ENCODE measurements around the gene KCNJ10.

KCNJ10 gene

DNA sequence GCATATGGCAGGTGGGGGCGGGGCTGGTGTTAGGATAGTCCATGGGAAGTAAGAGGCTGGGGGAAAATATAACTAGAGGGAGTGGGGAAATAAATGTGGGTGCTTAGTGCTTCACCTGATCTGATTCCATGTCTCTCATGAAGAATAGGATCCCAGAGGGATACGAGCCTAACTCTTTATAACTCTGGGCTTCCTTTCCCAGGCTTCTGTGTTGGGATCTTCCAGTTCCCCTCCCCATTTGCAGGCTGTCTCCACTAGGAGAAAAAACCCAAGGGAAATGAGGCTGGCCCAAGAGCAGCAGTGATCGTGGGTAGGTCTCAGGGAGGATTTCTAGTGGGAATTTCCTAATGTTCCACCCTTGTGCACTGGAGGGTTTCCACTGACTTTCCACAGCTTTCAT is 13.0 kb upstream of the KCNJ10 start:
- DNase-seq: no peak

DNA sequence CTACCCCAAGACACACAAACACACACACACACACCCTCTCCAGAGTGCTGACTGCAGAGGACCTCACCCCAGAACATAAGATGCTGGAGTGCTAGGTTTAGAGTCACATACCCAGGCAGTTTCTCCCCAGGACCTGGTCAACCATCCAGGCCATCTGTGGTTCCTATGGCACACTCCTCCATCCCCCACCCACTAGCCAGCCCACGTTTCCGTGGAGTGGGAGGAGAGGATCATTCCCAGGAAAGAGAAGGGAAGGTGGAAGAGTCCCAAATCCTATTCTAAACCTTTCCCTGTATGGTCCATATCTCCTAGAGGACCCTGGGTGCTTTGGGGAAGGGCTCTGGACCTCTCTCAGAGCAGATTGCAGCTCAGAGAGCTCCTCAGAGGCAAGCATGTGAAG is 12.5 kb upstream of the KCNJ10 start:
- DNase-seq: no peak

DNA sequence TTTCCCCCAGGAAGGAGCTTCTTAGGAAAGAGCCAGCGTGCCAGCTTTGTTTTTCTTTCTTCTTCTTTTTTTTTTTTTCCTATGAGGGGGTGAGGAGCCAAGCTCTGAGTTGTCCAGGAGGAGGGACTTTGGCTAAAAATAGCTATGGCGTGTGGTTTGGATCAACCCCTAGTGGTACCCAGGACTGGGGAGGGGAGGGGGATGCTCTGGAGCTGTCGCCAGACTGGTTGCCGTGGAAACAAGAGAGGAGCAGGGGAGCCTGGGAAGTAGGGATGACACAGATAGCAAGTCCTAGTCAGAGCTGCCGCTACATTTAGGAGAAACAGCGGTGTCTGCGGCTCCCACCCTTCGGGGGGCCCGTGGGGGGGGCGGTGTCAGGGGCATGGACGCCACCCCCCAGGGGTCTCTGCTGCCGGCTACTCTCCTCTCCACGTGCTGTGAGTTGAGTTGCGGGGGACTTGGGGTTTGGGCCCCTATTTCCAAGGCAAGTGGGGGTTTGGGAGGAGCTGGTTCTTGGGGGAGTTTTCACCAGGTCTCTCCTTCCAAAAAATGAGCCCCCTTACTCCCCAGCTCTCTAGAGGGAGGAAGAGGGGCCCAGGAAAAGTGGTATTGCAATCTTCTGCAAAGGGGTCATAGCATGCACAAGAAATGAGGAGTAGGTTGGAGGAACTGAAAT is 11.4 kb upstream of the KCNJ10 start, which contains the start of gene KCNJ9:
KCNJ9 (plus strand) TSS at position 278 of the 676 bp plus-strand sequence. CDS start 2,493 bp downstream, outside the sequence.
- DNase-seq: no peak

DNA sequence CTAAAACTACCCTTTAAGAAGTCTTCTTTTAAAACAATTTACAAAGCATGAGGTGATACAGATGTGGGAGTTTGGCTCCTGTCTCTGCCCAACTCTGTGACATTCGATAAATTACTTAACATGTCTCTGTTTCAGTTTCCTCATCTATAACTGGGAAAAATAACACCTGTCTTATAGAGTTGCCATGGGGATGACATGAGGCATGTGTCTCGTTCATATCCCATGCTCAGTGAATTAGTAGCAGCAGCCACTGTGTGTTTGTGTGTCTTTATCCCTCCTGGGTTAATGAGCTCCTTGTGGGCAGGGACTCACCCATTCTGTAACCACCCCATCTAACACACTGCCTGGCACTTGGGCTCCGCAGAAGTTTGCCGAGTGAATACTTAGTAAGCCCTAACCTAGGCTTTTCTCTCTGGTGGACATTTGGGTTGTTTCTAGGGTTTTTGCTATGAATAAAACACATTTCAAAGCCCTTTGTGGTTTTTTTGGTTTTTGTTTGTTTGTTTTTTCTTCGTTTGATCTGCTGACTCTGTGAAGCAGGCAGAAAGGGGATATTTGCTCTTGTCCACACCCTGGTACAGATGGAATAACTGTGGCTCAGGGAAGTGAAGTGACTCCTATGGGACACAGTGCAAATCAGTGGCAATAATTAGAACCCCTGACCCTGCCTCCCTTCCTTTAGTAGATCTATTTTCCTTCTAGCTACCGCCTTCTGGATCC is 10.6 kb upstream of the KCNJ10 start:
- no peak for DNase-seq

DNA sequence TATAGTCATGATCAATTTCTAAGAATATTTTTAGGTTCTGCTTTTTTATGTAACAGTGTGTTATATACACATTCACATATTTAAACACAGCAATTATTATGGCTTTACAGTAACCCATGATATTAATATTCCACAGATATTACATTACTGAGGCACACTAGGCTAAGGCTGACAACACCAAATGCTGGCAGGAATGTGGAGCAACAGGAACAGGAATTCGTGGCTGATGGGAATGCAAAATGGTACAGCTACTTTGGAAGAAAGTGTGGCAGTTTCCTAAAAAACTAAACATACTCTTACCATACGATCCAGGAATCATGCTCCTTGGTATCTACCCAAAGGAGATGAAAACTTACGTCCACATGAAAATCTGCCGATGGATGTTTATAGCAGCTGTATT is 9.5 kb upstream of the KCNJ10 start:
- no peak for DNase-seq

DNA sequence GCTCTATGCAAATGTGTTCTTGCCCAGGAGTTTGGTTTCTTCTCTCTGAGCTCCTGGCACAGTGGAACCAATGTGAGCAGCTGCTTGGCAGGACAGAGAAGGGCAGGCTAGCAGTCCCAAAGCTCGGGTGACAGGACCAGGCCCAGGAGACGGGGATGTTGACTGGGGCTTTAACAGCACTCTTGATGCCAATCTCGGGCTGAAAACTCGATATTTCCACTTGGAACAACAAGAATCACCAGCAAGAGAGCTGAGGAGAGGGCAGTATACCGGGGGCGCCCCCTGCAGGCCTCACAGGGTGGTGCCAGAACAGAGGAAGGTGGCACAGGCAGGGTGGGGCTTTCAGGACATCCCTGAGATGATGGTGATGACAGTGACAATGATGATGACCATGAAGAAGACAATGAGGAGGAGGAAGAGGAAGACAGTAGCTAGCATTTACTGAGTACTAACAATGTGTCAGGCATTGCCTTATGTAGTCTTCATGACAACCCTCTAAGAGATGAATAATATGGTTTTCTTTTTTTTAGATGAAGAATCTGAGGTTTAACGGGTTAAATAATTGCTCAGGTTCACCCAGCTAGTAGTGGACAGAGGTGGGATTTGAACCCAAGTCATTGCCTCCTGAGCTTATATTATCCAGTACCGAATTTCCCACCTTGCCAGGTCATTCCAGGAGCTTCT is 8.7 kb upstream of the KCNJ10 start:
- DNase-seq: peak; percentile 41 to 47

DNA sequence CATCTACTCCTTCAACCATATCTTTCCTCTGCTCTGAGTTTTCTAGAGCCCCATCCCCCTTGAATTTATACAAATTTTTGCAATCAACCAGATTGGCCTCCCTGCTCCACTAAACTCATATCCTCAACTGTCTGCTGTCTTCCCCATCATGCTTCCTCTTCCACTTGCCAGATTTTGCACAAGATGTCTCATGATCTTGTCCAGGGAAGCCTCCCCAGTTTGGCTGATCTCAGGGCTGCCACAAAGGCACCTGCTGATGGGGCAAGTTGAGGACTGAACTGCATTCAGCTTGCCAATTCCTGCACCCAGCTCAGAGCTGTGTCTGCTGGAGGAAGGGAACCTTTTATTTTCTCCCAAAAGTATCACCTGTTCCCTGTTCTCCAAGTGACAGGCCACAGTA is 7.5 kb upstream of the KCNJ10 start:
- no peak for DNase-seq

DNA sequence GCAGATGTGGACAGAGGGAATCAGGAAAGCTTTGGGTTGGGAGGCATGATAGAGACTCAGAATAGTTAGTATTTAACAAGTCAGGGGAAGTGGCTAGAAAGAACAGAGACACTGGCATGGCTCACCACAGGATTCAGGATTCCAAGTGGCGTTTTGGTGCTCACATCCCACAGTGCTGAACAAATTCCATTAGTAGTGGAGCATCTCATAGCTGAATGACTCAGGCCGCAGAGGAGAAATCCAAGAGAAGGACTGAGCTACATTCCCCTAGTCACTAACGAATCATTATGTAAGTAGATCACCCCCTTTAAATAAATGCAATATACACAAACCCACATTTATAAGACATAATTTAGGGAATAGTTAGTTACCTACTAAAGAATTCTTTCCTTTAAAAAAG is 6.3 kb upstream of the KCNJ10 start:
- DNase-seq: no peak

DNA sequence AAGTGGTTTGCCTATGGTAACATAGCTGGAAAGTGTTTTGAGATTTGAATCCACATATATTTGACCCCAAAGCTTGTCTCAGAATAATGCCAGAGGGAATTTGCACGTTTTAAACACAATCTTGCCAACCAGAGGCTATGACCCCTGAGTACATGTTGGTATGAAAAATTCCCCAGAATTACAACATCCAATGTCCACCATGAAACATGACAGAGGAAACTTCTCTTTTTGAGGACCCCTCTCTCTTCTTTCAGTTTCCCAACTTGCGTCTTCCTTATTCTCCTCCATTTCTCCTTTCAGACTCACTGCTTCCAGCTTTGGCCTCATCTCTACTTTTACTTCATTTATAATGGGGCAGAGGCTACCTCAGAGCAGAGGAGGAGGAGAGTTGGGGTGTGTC is 5.9 kb upstream of the KCNJ10 start:
- no peak for DNase-seq

DNA sequence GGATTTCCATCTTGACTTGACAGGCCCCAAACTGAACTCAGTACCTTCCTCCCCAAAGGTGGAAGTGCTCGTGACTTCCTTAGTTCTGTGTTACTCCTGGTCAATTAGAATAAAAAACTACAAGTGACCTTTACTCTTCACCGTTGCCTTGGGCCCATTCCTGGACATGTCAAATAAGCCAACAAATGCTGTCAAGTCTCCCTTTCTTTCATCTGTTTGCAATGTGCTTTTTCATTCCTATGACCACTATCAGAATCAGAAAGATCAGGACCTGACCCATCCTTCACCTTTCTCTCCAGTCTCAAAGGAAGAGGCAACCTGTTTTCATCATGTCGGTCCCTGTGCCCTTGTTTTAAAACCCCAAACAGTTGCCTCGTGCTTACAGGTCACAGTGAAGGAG is 4.9 kb upstream of the KCNJ10 start:
- no peak for DNase-seq

DNA sequence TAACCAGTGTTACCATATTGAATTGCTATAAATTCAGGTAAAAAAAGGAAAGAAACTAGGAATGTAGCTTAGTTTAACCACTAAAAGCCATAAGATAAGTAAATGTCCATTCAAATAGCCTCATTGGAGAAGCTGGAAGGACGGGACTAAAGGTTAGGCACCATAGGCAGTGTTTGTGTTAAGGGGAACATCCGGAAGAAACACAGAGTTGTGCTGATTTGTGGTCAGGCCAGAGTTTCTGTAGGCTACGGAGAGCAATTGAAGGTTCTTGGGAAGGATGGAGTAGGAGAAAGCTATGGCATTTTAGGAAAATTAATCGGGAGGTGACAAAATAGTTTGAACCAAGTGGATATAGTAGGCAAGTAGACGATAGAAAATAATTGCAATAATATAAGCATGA is 1.3 kb upstream of the KCNJ10 start:
- DNase-seq: no peak

DNA sequence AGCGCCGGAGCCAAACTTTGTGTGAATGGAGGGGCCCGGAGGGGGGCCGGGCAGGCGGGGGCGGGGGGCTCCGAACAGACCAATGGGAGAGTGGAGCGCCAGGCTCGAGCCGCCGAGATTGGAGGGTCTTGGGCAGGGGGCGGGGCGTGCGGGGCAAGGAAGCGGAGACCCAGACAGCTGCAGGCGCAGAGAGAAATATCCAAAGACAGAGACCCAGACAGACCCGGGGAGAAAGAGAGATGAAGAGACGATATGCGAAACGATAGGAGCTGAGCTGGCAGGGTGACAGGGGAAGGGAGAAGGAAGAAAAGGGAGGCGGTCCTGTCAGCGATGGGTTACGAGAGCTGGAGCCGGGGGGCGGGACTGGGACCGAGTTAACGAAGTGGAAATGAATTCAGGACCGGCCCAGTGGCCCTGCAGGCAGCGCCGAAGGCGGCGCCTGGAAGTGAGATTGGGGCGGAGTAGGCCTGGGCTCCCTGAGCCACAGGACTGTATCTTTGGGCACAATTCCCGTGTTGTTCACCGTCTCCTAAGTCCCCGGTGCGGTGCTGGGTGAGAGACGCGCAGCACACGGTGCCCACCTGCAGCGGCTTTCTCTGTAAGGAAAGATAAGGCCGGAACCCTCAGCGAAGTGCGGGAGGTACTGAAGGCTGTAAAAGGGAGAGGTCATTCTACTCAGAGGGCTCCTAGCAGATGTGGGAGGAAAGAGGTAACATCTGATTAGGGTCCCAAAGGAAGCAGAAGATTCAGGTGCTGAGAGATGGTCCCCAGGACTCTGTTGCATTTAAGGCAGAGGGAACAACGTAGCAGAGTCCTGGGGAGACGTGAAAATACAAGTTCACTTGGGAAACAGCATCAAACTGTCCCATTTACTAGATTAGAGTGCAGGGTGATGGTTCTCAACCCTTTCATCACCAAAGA is 543 bp upstream of the KCNJ10 start:
- DNase-seq: peak; percentile 62 to 65

DNA sequence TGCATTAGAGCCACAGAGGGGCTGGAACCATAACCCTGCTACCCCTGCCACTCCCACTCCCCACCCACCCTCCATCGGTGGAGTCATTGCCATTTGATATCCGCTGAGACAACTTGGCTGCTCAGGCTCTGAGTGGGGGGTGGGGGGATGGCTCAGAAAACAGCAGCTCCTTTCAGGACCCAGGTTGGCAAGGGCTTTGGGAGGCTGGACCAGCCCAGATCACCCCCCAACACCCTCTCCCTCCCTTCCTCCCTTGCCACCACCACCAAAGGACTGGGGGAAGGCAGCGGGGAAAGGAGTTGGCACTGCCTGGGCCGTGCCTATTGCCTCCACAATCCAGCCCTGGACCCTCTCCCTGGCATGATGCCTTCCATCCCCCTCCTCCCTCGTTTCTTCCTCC is 1.7 kb downstream of the KCNJ10 start:
- no peak for DNase-seq

DNA sequence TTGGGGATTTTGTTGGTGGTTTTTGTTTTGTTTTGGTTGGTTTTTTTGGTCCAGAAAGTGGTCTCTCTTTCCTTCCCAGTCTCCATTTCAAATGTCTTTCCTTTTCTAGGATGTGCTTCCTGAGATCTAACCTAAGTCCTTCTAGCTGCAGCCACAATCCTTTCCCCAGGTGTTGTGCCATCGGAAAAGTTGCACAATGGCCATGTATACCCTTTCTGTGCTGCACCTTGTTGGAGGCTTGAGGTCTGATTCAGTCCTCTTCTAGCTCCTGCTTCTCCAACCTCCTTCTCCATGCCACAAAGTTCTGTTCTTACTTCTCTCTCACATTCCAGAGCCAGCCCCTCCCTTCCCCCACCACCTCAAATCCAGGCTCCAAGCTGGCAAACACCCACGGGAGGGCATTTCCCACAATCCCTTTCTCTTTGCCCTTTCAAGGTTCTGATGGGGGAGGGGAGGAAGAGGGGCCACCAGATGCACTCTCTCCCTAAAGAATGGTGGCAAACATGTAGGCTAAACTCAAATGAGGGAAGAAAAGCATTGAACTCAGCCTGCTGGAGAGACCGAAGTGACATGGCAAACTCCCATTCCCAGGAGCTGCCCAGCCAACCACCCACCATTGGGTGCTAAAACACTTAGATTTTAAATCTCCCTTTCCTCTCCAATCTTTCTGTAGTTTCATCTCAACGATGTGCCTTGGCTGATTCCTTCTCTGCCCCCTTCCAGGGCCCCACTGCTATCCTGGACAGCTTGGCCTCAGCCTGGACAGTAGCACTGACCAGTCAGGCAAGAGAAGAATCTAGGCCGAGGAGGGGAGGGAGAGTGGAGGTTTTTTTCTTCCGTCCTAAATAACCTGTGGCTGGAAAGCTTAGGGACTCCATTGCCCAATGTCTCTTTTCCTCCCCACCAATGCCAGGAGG is 2.9 kb downstream of the KCNJ10 start:
- DNase-seq: no peak

DNA sequence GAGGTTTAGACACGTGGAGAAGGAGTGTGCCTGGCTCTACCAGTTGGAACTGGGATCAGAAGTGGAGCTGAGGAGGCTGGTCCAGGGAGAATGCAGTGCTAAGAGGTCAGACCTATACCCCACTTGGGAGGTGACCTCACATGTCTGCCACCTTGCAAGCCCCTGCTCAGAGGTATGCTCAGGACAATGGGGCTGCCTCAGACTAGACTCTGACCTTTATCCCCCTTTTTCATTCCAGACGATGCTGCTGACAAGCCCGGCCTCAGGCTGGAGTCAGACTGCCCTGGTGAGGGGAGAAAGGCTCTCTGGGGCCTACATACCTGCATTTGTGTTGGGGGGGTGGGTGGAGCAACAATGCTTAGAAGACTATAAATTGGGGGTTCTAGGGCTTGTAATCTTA is 5.2 kb downstream of the KCNJ10 start:
- DNase-seq: no peak

DNA sequence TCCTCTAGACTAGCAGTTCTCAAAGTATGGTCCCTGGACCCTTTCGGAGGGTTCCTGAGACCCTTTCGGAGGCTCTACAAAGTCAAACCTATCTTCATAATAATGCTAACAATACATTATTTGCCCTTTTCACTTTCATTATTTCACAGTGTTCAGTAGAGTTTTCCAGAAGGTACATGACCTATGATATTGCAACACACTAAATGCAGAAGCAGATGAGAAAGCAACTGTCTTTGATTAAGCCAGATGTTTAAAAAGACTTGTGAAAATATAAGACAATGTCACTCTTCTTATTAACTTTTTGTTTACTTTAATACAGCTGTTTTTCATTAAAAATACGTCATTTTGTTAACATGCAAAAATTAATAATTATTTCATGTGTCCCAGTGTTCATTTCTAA is 5.8 kb downstream of the KCNJ10 start:
- DNase-seq: no peak

DNA sequence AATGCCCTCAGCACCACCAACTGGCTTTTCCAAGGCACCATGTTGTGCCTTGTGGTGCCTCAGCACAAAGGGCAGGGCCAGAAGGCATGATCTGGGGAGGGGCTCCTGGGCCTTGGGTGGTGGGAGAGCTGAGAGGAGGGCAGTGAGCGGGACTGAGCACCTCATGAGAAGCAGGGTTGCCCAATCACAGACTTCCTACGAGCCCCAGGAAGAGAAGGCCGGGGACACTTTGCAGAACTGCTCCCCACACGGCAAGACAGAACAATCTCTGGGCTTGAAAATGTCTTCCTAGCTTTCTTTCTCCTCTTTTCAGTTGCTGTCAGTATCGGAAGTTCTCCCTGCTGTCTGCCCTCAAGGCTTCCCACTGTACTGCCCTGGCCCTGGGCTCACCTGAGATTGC is 6.8 kb downstream of the KCNJ10 start:
- DNase-seq: no peak

DNA sequence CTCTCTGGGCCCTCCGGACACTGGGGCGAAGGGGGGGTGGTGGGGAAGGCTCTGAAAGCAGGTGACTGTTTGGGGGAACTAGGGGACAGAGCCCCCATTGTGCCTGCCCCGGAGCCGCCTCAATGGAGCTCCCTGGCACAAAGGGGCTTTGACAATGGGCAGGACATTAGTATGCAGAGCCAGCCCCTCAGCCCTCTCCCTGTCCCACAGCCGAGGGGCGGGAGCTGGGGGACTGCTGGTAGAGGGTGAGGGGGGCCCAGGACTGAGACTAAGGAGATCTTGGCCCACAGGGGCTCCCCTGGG is 7.8 kb downstream of the KCNJ10 start:
- DNase-seq: no peak

DNA sequence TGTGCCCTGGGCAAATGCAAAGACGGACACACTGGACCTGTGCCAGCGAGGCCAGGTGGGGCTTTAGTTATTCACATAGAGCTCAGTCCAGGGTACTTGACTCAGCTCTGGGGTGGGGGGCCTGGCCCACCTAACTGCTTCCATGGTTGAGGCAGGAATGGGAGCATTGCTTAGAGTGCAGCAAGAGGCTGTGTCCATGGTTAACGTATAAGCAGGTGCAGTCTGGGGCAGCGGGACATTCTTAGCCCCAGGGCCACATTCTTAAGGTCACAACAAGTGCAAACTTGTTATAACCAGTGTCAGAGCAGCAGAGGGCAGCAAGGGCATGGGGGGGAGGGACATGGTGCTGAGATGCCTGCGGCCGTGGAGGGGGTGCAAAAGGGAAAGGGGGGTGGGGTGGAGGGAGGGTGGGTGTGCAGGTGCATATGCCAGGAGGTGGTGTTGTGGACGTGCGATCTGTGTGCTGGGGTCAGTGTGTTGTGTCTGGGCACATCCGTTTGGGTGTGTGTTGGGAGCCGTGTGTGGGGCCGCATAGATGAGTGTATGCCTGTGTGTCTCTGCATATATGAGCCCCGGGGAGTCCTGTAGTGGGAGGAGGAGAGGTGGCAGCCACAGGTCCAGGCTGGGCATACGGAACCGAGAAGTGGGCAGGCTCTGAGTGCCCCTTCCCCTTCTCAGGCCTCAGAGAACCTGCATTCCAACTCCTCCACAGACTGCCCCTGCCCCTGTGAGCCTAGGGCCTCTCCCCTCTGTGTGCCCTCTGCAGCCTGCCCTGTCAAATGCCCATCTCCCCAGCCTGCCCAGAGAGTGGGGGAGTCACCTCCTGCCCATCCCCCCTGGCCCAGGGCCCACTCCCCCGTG is 8.4 kb downstream of the KCNJ10 start:
- no peak for DNase-seq

DNA sequence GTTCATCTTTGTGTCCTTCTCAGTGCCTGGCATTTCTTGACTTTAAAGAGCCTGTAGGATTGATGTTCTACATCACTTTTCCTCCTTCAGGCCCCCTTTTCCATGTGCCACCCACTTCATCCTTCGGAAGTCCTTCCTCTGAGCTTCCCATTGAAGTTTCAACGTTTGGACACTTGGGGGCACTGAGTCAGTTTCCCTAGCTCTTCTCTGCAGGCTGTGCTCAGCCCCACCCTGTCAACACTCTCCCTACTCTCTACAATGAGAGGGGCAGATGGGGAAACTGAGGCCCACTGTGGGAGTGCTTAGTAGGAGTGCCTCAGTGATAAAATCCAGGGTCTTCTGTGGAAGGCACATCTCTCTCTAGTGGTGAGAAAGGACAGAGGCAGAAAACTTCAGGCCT is 11.9 kb downstream of the KCNJ10 start:
- no peak for DNase-seq

DNA sequence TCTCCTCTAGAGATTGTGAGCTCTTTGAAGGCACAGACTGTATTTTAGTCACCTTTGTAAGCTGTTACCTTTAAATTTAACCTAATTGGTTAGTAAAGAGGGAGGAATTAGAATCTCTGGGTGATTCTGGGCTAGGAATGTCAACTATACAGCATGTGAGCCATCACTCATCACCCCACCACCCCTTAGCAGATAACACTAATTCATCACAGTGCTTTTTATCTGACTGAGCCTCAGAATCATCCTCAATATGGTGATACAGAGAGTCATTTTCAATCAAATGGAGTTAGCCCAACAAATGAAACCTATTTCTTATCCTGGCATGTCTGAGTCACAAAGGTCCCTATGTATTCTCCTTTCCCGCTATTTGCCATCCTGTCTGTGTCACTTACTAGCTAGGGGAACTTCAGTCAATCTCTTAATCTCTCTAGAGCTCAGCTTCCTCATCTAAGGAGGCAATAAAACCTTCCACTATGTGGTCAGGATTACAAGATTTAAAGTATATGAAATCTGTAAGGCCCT is 13.3 kb downstream of the KCNJ10 start:
- no peak for DNase-seq
